K562 treated with DMSO at 1 percent for 4 hours (cell line): ENCODE measurements around the gene PIP5KL1. TPM values are rescaled to one million over a fixed set of nuclear protein-coding genes. Genes with fewer than 3 reads are reported as not detected.

Source experiments
- total RNA-seq: library from RNA; unstranded; fragments of 300-600 nt; gene quantifications from 2 replicates; pipeline ENCODE4 v1.2.3, GENCODE V29; 2022; ENCODE audit not compliant: insufficient read depth

The PIP5KL1 gene, protein sequence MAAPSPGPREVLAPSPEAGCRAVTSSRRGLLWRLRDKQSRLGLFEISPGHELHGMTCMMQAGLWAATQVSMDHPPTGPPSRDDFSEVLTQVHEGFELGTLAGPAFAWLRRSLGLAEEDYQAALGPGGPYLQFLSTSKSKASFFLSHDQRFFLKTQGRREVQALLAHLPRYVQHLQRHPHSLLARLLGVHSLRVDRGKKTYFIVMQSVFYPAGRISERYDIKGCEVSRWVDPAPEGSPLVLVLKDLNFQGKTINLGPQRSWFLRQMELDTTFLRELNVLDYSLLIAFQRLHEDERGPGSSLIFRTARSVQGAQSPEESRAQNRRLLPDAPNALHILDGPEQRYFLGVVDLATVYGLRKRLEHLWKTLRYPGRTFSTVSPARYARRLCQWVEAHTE
- 1.9 and 3.2 TPM in 2 replicates for total RNA-seq

DNA sequence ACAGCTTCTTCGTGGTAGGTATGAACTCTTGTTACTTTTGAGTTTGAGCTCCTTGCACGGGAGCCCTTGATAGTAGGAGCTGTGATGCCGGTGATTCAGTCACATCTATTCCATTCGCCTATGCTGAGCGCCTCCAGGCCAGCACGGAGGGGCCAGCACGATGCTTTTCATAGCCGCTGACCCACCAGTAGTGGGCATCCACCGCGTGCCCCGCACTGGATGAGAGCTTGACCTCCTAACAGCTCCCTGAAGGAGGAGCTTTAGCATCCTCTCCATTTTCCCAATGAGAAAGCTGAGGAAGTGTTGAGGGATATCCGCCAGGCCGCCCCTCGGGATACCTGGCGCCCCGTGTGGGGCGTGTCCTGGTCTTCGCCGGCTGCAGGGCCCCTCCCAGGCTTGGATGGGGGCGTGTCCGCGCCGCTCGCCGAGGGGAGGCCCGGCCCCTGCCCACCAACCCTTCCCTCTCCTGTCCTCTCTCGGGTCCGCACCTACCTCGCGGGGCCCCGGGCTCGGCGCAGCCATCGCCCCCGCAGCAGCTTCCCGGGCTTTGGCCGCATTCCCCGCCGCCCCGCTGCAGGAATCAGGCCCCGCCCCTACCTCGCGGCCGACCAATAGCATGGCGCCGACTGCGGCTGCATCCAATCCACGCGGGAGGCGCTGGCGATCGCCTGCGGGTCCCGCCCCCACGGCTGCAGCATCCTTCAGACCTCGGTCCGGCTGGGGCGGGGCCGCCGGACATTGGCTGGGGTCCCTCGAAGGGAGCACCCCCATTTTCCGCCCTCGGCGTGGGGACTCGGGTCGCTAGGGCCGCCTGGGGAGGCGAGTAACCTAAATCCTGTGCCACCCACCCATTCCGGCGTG is at the start of gene PIP5KL1:
Gene PIP5KL1, minus strand, starts transcription at position 547 of the 861 bp plus-strand sequence. Its CDS starts 25 bp downstream, at position 522.

DNA sequence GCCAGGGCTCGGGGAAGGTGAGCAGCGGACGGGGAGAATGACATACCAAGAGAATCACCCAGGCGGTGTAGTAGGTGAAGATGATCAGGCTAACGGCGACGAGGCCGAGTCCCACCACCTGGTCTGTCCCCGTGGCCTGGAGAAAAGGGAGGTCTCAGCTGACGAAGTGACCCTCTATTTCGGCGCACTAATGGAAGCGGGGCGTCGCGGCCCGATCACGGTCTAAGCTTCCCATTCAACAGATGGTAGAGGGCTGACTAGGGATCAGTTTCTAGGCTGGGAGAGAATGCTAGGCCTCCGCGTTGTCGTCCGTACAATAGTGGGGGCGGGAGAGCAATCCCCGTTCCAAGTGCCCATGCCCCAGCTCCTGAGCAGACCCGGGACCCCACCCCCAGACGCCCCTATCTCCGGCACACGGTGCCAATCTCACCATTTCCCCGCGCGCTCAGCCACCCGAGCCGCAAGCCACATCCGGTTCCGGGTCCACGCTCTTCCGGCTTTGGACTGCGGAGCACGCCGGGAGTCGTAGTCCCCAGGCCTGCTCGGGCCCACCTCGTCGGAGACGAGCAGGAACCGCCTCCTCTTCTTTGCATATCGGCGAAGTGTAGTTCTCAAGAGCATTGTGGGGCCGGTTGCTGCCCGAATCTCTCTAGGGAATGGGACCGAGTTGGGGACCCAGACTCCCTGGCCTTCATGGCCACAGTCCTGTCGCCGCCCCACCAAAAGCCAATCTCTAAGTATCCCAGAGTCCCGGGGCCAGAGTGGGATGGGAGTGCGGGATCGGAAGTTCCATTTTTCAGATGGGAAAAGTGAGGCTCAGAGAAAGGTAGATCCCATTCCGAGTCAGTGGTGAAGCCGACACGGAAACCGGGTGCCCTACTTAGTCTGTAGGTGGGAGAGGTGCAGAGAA is 7.1 kb upstream of the PIP5KL1 start, which contains the start of gene DPM2:
Gene DPM2, minus strand, starts transcription at position 467 of the 910 bp plus-strand sequence. Its CDS starts 34 bp downstream, at position 433.

DNA sequence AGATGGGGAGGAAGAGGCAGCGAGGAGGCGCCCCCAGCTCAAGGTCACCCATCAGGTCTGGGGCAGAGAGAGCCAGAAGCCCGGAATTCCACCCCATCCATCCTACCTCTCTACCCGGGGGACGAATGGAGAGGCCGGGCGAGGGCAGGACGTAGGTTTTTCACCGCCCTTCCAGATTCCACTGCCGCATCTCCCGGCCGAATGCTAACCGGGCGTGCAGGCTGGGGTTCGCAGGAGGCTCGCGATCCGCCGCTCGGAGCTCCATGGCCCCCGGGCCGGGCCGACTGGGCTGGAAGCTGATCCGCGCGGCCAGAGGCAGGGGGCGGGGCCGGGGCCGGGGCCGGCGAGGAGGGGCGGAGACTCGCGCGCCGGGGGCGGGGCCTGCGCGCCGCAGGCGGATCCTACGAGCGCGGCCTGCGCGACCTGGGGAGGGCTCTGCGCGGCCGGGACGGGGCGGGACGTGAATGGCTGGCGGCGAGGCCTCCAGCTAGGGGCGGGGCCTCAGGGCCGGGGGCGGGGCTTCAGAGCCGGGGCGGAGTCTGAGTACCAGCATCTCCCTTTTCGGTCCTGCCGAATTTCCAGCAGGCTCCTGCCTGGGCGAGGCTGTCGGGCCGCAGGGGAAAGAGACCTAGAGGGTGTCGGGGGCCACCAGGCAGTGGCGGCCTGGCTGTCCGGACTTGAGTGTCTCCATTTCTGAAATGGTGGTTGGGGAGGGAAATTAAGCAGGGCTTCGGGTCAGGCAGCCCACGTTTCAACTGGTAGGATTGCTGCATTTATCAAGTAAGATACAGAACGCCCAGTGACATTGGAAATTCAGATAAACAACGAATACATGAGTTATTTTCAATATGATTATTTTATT is 13.6 kb downstream of the PIP5KL1 start, which contains the start of gene ST6GALNAC4:
Gene ST6GALNAC4, minus strand, starts transcription at position 322 of the 862 bp plus-strand sequence. CDS start 622 bp downstream, outside the sequence.

DNA sequence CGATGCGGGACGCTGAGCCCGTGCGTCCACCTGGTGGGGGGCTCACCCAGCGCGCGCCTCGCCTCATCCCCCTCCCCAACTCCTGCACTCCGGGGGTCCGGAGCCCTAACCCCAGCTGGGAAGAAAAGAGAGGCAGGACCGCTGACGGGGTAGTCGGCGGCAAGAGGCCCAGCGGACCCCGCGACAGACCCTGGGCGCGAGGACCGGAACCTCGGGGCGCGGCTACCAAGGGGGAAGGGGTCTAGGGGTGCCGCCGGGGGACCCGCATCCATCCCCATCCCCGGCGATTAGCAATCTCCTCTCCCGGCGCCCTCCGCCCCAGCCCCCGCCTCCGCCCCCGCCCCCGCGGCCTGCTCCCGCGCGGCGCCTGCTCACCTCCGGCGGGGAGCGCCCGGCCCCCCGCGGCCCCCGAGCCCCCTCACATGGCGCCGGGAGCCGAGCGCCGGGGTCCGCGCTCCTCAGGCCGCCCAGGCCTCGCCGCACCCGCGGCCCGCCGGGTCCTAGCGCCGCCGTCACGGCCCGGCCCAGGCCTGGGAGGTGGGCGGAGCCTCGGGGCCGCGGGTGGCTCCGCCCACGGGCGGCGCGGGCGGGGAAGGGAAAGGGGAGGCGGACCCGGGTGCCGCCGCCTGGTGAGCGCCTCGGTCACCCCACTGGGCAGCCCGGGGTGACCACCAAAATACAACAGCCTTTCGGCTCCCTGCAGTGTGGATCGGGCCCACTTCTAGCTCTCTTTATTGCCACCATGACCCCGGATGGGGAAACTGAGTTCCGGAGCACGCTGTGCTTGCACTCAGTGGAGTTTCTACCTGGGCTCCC is 31.2 kb downstream of the PIP5KL1 start, which contains the start of gene ST6GALNAC6:
Gene ST6GALNAC6, minus strand, starts transcription at position 476 of the 816 bp plus-strand sequence. CDS start 1,622 bp downstream, outside the sequence.

DNA sequence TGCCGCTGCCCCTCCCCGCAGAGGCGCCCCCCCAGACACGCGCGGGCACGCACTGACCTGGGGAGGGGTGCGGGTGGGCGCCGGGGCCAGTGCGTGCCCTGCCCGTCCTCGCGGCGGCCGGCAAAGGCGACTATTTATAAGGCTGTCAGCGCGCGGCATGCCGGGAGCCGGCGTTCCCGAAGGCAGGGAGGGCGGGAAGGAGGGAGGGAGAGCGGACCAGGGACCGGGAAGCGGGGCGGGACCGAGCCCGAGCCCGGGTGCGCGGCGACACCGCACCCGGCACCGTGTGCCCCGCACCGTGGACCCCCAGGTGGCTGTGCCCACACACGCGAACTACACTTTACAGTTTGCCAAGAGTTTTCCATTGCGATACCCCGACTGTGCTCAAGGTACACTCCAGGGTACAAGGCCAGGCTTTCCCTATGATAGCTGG is 53.0 kb downstream of the PIP5KL1 start, which contains the start of gene AK1:
Gene AK1, minus strand, starts transcription at position 110 of the 433 bp plus-strand sequence. CDS start 3,058 bp downstream, outside the sequence.

Other genes starting within 250 kb of the PIP5KL1 start
- gene CFAP157, start 223.8 kb downstream of the PIP5KL1 start, total RNA-seq: not detected in 2 replicates
- gene PTRH1, start 215.1 kb downstream of the PIP5KL1 start, total RNA-seq: 11.8 and 17.2 TPM in 2 replicates
- not detected in 2 replicates for gene TTC16, start 214.7 kb downstream of the PIP5KL1 start, total RNA-seq
- 92.3 and 96.6 TPM in 2 replicates for gene TOR2A, start 195.5 kb downstream of the PIP5KL1 start, total RNA-seq
- 3.4 and 4.3 TPM in 2 replicates for gene SH2D3C, start 152.1 kb downstream of the PIP5KL1 start, total RNA-seq
- gene CDK9, start 144.7 kb downstream of the PIP5KL1 start, total RNA-seq: 25.5 and 46.9 TPM in 2 replicates
- gene FPGS, start 127.9 kb downstream of the PIP5KL1 start, total RNA-seq: 47.7 and 52.6 TPM in 2 replicates
- gene ENG, start 76.1 kb downstream of the PIP5KL1 start, total RNA-seq: 1.5 and 4.3 TPM in 2 replicates
- 60.0 and 80.4 TPM in 2 replicates for gene AK1, start 53.1 kb downstream of the PIP5KL1 start, total RNA-seq
- 11.0 and 16.1 TPM in 2 replicates for gene ST6GALNAC6, start 31.2 kb downstream of the PIP5KL1 start, total RNA-seq
- gene ST6GALNAC4, start 13.7 kb downstream of the PIP5KL1 start, total RNA-seq: 33.9 and 43.9 TPM in 2 replicates
- 61.7 and 64.3 TPM in 2 replicates for gene DPM2, start 7.1 kb upstream of the PIP5KL1 start, total RNA-seq
- 40.2 and 53.4 TPM in 2 replicates for gene EEIG1, start 50.2 kb upstream of the PIP5KL1 start, total RNA-seq
- gene NAIF1, start 136.5 kb upstream of the PIP5KL1 start, total RNA-seq: 13.0 and 16.7 TPM in 2 replicates
- 31.9 and 37.2 TPM in 2 replicates for gene SLC25A25, start 137.5 kb upstream of the PIP5KL1 start, total RNA-seq
- gene PTGES2, start 197.0 kb upstream of the PIP5KL1 start, total RNA-seq: 54.6 and 60.2 TPM in 2 replicates
- gene LCN2, start 218.7 kb upstream of the PIP5KL1 start, total RNA-seq: not detected in 2 replicates
- gene BBLN, start 229.5 kb upstream of the PIP5KL1 start, total RNA-seq: 284 and 311 TPM in 2 replicates